A549 (cell line): ENCODE results near the gene GTF2B. TPM values are rescaled to one million over a fixed set of nuclear protein-coding genes. Genes with fewer than 3 reads are reported as not detected.

Experiments
- ATAC-seq, 2 experiments: fragments of 200-7000 bp in 1 of 2; fragments of >200 bp in 1 of 2; cut with Nextera tagmentation in 1 of 2; cut with Tn5 transposase in 1 of 2; 3 replicates each; pipeline versions ENCODE4 v1.8.0 to v1.9.1; 2018 to 2020; ENCODE audit warnings: mild to moderate bottlenecking in 1 of 2, moderate library complexity in 1 of 2
- CTCF ChIA-PET: fragments of 300-600 bp; sonication (Branson Sonifier 250); formaldehyde crosslinking; extraction: SDS; loops from one replicate; lab custom pipeline; 2021; ENCODE audit warnings: antibody characterized with exemption, inconsistent platforms; lab: Yijun Ruan, JAX
- POLR2A ChIA-PET: fragments of 350-600 bp; formaldehyde crosslinking; extraction: SDS; loops from one replicate; lab custom pipeline; 2021; ENCODE audit warnings: antibody characterized with exemption, inconsistent platforms; lab: Yijun Ruan, JAX
- DNase-seq, 2 experiments: peaks; one replicate each; pipeline versions ENCODE4 v3.0.0 to v3.0.0-alpha.2; 2011 to 2016; ENCODE audit warnings: low read depth in 1 of 2, low spot score in 1 of 2
- FAIRE-seq: peaks from 2 replicates; lab custom pipeline; 2011; peaks lifted over from hg19 to GRCh38; lab: Jason Lieb, UNC
- H3K27ac ChIP-seq, 2 experiments: fragments of >200 bp; sonication (Bioruptor Twin); formaldehyde crosslinking; 3 replicates each; pipeline ENCODE4 v1.5.1; 2016 to 2017
- H3K4me1 ChIP-seq: fragments of >200 bp; sonication (Bioruptor Twin); formaldehyde crosslinking; 3 replicates; pipeline ENCODE4 v1.6.1; 2016
- H3K4me2 ChIP-seq: fragments of >200 bp; sonication (Bioruptor Twin); formaldehyde crosslinking; 3 replicates; pipeline ENCODE4 v1.6.1; 2016
- H3K4me3 ChIP-seq: fragments of >200 bp; sonication (Bioruptor Twin); formaldehyde crosslinking; 3 replicates; pipeline ENCODE4 v1.5.1; 2016
- H3K9me3 ChIP-seq: fragments of >200 bp; sonication (Bioruptor Twin); formaldehyde crosslinking; 3 replicates; pipeline ENCODE4 v1.6.1; 2016
- CHD2 ChIP-seq: fragments of 150-350 bp; IDR thresholded peaks from 2 replicates; pipeline ENCODE4 v1.6.1; 2014; ENCODE audit warnings: low read length; ENCODE audit not compliant: partially characterized antibody
- CTCF ChIP-seq: fragments of >200 bp; sonication (Bioruptor Twin); formaldehyde crosslinking; IDR thresholded peaks from 3 replicates; pipeline ENCODE4 v1.5.1; 2016
- EP300 ChIP-seq, 2 experiments: fragments of >200 bp; sonication (Bioruptor Twin); formaldehyde crosslinking; IDR thresholded peaks; 2 replicates in 1 of 2; 3 replicates in 1 of 2; pipeline ENCODE4 v1.6.1; 2016 to 2017
- FOSB ChIP-seq: fragments of 250-450 bp; sonication (Bioruptor Pico); IDR thresholded peaks from 2 replicates; pipeline ENCODE4 v1.5.0; 2020; ENCODE audit warnings: mild to moderate bottlenecking, moderate library complexity
- FOSL2 ChIP-seq, 2 experiments: fragments of 450-650 bp in 1 of 2; fragments of >200 bp in 1 of 2; sonication (Bioruptor Twin) in 1 of 2; formaldehyde crosslinking; IDR thresholded peaks; 2 replicates each; pipeline versions ENCODE4 v1.5.0 to v1.6.1; 2016 to 2020; ENCODE audit warnings: mild to moderate bottlenecking in 1 of 2, moderate library complexity in 1 of 2
- FOXS1 ChIP-seq: fragments of 250-450 bp; sonication (Bioruptor Pico); IDR thresholded peaks from 2 replicates; pipeline ENCODE4 v1.5.0; 2020; ENCODE audit warnings: mild to moderate bottlenecking, moderate library complexity
- GATA3 ChIP-seq: IDR thresholded peaks from 2 replicates; pipeline ENCODE4 v1.6.1; 2012; ENCODE audit warnings: borderline replicate concordance
- HDAC2 ChIP-seq: fragments of 200-600 bp; sonication (generic); IDR thresholded peaks from 2 replicates; pipeline ENCODE4 v1.6.1; 2016
- HOXA7 ChIP-seq: fragments of 250-450 bp; sonication (Bioruptor Pico); IDR thresholded peaks from 2 replicates; pipeline ENCODE4 v1.5.0; 2020; ENCODE audit warnings: mild to moderate bottlenecking, moderate library complexity
- NFE2L2 ChIP-seq: fragments of 150-350 bp; conservative IDR thresholded peaks from 2 replicates; pipeline ENCODE4 v1.6.1; 2014; ENCODE audit warnings: low read length
- PHF8 ChIP-seq: fragments of 200-600 bp; sonication (generic); IDR thresholded peaks from 2 replicates; pipeline ENCODE4 v1.6.1; 2016; ENCODE audit warnings: low read depth, mild to moderate bottlenecking, antibody characterized with exemption, moderate library complexity, borderline replicate concordance
- RCOR1 ChIP-seq: fragments of 150-350 bp; IDR thresholded peaks from 2 replicates; pipeline ENCODE4 v1.6.1; 2014; ENCODE audit warnings: antibody characterized with exemption, low read length, low read depth
- RFX5 ChIP-seq: fragments of 450-650 bp; IDR thresholded peaks from 2 replicates; pipeline ENCODE4 v1.7.1; 2014; ENCODE audit warnings: antibody characterized with exemption, mild to moderate bottlenecking, moderate library complexity
- RNF2 ChIP-seq: fragments of 200-600 bp; sonication (generic); IDR thresholded peaks from 2 replicates; pipeline ENCODE4 v1.6.1; 2016; ENCODE audit warnings: low read depth, mild to moderate bottlenecking, antibody characterized with exemption, moderate library complexity, borderline replicate concordance
- SMC3 ChIP-seq: fragments of >200 bp; sonication (Bioruptor Twin); formaldehyde crosslinking; IDR thresholded peaks from 3 replicates; pipeline ENCODE4 v1.6.1; 2018; ENCODE audit warnings: inconsistent platforms
- TFCP2L1 ChIP-seq: fragments of 250-450 bp; sonication (Bioruptor Pico); IDR thresholded peaks from 2 replicates; pipeline ENCODE4 v1.5.0; 2021; ENCODE audit warnings: mild to moderate bottlenecking
- TP53 ChIP-seq: fragments of 250-450 bp; sonication (Bioruptor Pico); IDR thresholded peaks from 2 replicates; pipeline ENCODE4 v1.5.0; 2021; ENCODE audit warnings: mild to moderate bottlenecking, moderate library complexity
- ZC3H11A ChIP-seq: fragments of 450-650 bp; IDR thresholded peaks from 2 replicates; pipeline ENCODE4 v1.6.1; 2014; ENCODE audit warnings: antibody characterized with exemption, mild to moderate bottlenecking
- ZFP36 ChIP-seq: fragments of 450-650 bp; IDR thresholded peaks from 2 replicates; pipeline ENCODE4 v1.6.1; 2014; ENCODE audit warnings: borderline replicate concordance; ENCODE audit not compliant: partially characterized antibody
- WGBS: methylation state at CpG from one replicate; pipeline ENCODE4 v1.1.6; 2017; ENCODE audit errors: missing lambda C conversion rate; 5-methylcytosine and 5-hydroxymethylcytosine counted together
- polyA plus RNA-seq, 4 experiments: library from polyadenylated mRNA; depleted of rRNA in 3 of 4; stranded (reverse); fragments of >200 nt; fragmentation: RNase III in 1 of 4; extraction: RNeasy Plus Mini Kit Qiagen cat#74134 plus additional on column Dnase treatment in 1 of 4; gene quantifications; 2 replicates in 3 of 4; 3 replicates in 1 of 4; pipeline ENCODE4 v1.2.3, GENCODE V29; 2011 to 2017
- TF ChIP-seq, protein P1 (sequence below): fragments of >200 bp; sonication (Bioruptor Twin); formaldehyde crosslinking; IDR thresholded peaks from 2 replicates; pipeline ENCODE4 v1.6.1; 2016
- TF ChIP-seq, protein P2 (sequence below): IDR thresholded peaks from 2 replicates; pipeline ENCODE4 v1.6.1; 2012; ENCODE audit warnings: low read depth, borderline replicate concordance
- TF ChIP-seq, protein P3 (sequence below): fragments of 250-450 bp; sonication (Bioruptor Pico); IDR thresholded peaks from 2 replicates; pipeline ENCODE4 v1.5.0; 2021; ENCODE audit warnings: mild to moderate bottlenecking, moderate library complexity, borderline replicate concordance

The GTF2B gene
- polyA plus RNA-seq, 2 of the 4 experiments (the other 2 are of a cell fraction), result 22.4 to 34.1 TPM

DNA sequence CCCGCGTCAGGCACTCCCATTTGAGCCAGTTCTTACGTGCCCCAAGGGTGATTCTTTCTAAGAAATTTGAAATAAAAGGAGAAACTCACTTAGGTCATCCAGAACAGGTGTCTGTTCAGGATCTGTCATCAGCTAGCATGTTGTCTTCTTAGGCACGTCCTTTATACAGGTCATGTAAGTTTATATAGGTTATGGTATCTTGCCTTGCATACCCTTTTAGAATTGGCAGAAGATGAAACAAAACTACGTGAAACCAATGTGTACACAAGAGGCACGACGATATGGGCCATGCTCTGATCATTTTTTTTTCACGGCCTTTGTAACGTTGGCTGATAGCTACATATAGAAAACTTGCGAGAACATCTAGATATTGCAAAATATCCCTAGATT is 579 bp upstream of the GTF2B start:
- ATAC-seq (peak; percentile 4 to 36; a peak in 4 of 6 replicates), DNase-seq (no peak), FAIRE-seq (no peak)
- CTCF ChIA-PET, result interaction anchor here (4.3 kb wide), 1 partner anchor 15 kb away, joined by 23 read pairs; no protein-coding TSS in a partner anchor
- TF ChIP-seq TFCP2L1 (CRISPR knock-in tag) (no peak), PHF8 (peak; percentile 14; the same call in 1 of the 2 replicates)
- peak overlapping the region; percentile 97 for H3K4me3 ChIP-seq
- under 1% methylated on average over 8 of the region's 10 CpGs for WGBS
- no peaks in the 10 kb centered on the region for H3K9me3 ChIP-seq
- POLR2A ChIA-PET, result interaction anchor here (0.6 to 1.5 kb wide), 4 partner anchors 8 to 208 kb away, joined by 4 to 5 read pairs (median 4); partner anchors contain the start of gene PKN2
- H3K27ac ChIP-seq, result peak overlapping the region; percentile 87 to 91
- peaks cover 12% of the 10 kb centered on the region; the same call in 1 of the 3 replicates for H3K4me1 ChIP-seq
- peak overlapping the region; percentile 95 for H3K4me2 ChIP-seq

DNA sequence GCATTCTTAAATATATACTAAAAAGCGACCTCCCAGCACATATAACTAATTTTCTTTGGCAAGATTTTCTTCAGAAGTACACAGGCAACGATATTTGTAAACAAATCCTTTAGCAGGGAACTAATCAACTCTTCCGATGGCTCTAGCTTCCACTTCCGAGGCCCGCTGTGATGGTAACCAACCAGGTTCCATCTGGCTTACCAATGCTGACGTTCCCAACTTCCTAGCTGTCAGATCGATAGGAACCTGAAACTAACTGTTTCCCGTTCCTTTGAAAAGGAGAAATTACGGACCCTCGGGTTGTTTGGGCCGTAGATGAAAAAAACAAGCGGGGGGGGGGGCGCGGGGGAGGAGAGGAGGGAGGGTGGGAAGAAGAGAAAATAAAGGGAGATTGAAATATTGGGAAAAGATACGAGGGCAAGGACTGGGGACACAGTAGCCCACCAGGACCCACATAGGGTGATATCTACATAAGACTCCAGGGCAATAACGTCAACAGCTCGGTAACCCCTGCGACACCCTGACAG is 513 bp downstream of the GTF2B start:
- Histone ChIP-seq H3K4me3 (peak overlapping the region; percentile 97), H3K4me1 (peaks cover 12% of the 10 kb centered on the region; the same call in 1 of the 3 replicates), H3K9me3 (no peaks in the 10 kb centered on the region), H3K4me2 (peak overlapping the region; percentile 81), H3K27ac (peak overlapping the region; percentile 87 to 91)
- POLR2A ChIA-PET, result interaction anchor here (1.3 kb wide), 1 partner anchor 20 kb away, joined by 7 read pairs; no protein-coding TSS in a partner anchor
- FAIRE-seq (no peak), DNase-seq (no peak), ATAC-seq (peak in 1 of 2 experiments; percentile 28; a peak in 2 of 6 replicates)
- 5% methylated on average over 11 of the region's 18 CpGs for WGBS
- TF ChIP-seq GATA3 (no peak), ZC3H11A (no peak), FOSB (CRISPR knock-in tag) (no peak), NFE2L2 (no peak), HDAC2 (no peak), SMC3 (no peak), FOSL2 (IDR thresholded peaks at IDR 0.05) (no peak), FOSL2 (CRISPR knock-in tag; IDR thresholded peaks at IDR 0.05) (no peak), CTCF (no peak)
- TF ChIP-seq, protein P1, sequence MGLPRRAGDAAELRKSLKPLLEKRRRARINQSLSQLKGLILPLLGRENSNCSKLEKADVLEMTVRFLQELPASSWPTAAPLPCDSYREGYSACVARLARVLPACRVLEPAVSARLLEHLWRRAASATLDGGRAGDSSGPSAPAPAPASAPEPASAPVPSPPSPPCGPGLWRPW, result no peak
- CTCF ChIA-PET, result interaction anchor here (4.3 kb wide), 1 partner anchor 14 kb away, joined by 23 read pairs; no protein-coding TSS in a partner anchor

DNA sequence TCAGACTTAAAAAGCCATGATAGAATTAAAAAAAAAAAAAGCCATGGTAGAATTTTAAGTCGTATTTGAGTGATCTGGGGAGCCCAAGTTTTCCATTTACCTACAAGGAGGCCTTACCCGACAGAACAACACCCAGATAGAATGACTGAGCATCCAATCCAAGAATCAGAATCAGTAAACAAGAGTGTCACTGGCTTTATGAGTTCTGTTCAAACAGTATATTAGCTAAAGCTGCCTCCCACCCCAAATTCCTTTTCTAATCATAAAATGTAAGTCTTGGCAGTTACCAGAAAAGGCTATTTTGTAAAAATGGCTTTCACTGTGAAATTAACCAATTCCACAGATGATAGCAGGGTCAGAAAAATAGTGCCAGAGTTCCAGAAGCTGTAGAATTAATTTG is 1.2 kb downstream of the GTF2B start:
- ChIA-PET CTCF (interaction anchor here (4.3 kb wide), 1 partner anchor 13 kb away, joined by 23 read pairs; no protein-coding TSS in a partner anchor), POLR2A (interaction anchor here (1.3 kb wide), 1 partner anchor 19 kb away, joined by 7 read pairs; no protein-coding TSS in a partner anchor)
- ATAC-seq (no peak), FAIRE-seq (no peak), DNase-seq (no peak)
- 62% methylated on average over 2 of the region's 2 CpGs for WGBS
- H3K4me3 ChIP-seq, result peak overlapping the region; percentile 97
- peaks cover 12% of the 10 kb centered on the region; the same call in 1 of the 3 replicates for H3K4me1 ChIP-seq
- no peaks in the 10 kb centered on the region for H3K9me3 ChIP-seq
- H3K27ac ChIP-seq, result no peak overlapping the region
- H3K4me2 ChIP-seq, result peak overlapping the region; percentile 81
- TF ChIP-seq PHF8 (no peak), HOXA7 (CRISPR knock-in tag) (no peak), EP300 (IDR thresholded peaks at IDR 0.05) (no peak), HDAC2 (no peak), CHD2 (no peak), FOXS1 (CRISPR knock-in tag) (no peak), CTCF (no peak), RFX5 (no peak), TP53 (no peak), RCOR1 (no peak), ZFP36 (no peak), RNF2 (no peak), ZC3H11A (no peak)
- TF ChIP-seq, protein P2, sequence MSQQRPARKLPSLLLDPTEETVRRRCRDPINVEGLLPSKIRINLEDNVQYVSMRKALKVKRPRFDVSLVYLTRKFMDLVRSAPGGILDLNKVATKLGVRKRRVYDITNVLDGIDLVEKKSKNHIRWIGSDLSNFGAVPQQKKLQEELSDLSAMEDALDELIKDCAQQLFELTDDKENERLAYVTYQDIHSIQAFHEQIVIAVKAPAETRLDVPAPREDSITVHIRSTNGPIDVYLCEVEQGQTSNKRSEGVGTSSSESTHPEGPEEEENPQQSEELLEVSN, result no peak
- TF ChIP-seq, protein P3, sequence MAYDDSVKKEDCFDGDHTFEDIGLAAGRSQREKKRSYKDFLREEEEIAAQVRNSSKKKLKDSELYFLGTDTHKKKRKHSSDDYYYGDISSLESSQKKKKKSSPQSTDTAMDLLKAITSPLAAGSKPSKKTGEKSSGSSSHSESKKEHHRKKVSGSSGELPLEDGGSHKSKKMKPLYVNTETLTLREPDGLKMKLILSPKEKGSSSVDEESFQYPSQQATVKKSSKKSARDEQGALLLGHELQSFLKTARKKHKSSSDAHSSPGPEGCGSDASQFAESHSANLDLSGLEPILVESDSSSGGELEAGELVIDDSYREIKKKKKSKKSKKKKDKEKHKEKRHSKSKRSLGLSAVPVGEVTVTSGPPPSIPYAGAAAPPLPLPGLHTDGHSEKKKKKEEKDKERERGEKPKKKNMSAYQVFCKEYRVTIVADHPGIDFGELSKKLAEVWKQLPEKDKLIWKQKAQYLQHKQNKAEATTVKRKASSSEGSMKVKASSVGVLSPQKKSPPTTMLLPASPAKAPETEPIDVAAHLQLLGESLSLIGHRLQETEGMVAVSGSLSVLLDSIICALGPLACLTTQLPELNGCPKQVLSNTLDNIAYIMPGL, result no peak
